HG02678 (cell line): Measurements from ENCODE around the gene PROX2.

Experiments
- ATAC-seq: cut with Tn5 transposase; IDR thresholded peaks from one replicate; pipeline ENCODE4 v1.9.1; 2021; ENCODE audit warnings: mild to moderate bottlenecking, moderate library complexity; ENCODE audit not compliant: unreplicated experiment

PROX2 gene

GRCh38 chr14:74881431-74882102 is 5.6 kb upstream of the PROX2 start, which contains the start of gene DLST:
Gene DLST, plus strand, starts transcription at chr14:74881916. Its CDS starts 38 bp downstream, at chr14:74881954.
- ATAC-seq, result peak; percentile 93

- ATAC-seq, result no peak
These were observed 3.7 kb upstream of the PROX2 start for GRCh38 chr14:74879427-74880182.

GRCh38 chr14:74875204-74875603 is 741 bp downstream of the PROX2 start:
- no peak for ATAC-seq

GRCh38 chr14:74871819-74872218 is 4.1 kb downstream of the PROX2 start:
- no peak for ATAC-seq

GRCh38 chr14:74868739-74869138 is 7.2 kb downstream of the PROX2 start:
- no peak for ATAC-seq

GRCh38 chr14:74867673-74868072 is 8.3 kb downstream of the PROX2 start:
- ATAC-seq, result no peak

- ATAC-seq, result no peak
These were observed 9.1 kb downstream of the PROX2 start for GRCh38 chr14:74866708-74867389.

GRCh38 chr14:74865156-74865555 is 10.8 kb downstream of the PROX2 start:
- ATAC-seq, result no peak

GRCh38 chr14:74864198-74864597 is 11.7 kb downstream of the PROX2 start:
- ATAC-seq, result no peak

- no peak for ATAC-seq
These were observed 12.7 kb downstream of the PROX2 start for GRCh38 chr14:74863274-74863673.

- no peak for ATAC-seq
These were observed 14.2 kb downstream of the PROX2 start for GRCh38 chr14:74861734-74862090.

GRCh38 chr14:74860899-74861733 is 14.8 kb downstream of the PROX2 start:
- no peak for ATAC-seq

GRCh38 chr14:74859757-74860552 is 16.0 kb downstream of the PROX2 start:
- ATAC-seq, result no peak

GRCh38 chr14:74858022-74858421 is 17.9 kb downstream of the PROX2 start:
- no peak for ATAC-seq

- no peak for ATAC-seq
These were observed 19.6 kb downstream of the PROX2 start for GRCh38 chr14:74856366-74856765.

- ATAC-seq, result no peak
These were observed 20.0 kb downstream of the PROX2 start for GRCh38 chr14:74855945-74856344.

GRCh38 chr14:74855021-74855420 is 20.9 kb downstream of the PROX2 start:
- ATAC-seq, result no peak

GRCh38 chr14:74853581-74853980 is 22.4 kb downstream of the PROX2 start:
- ATAC-seq, result no peak

- ATAC-seq, result no peak
These were observed 22.9 kb downstream of the PROX2 start for GRCh38 chr14:74852922-74853530.

GRCh38 chr14:74848768-74849167 is 27.2 kb downstream of the PROX2 start:
- ATAC-seq, result no peak
